CD4-positive, alpha-beta T cell treated with Interleukin-6 at 100 ng/mL for 8 hours (primary cell): Measurements from ENCODE around the gene C5orf58.

Source experiments
- DNase-seq: peaks from one replicate; pipeline ENCODE4 v3.0.0-alpha.2; 2020; ENCODE audit warnings: mixed read lengths, low spot score

C5orf58 gene

GRCh38 chr5:170232786-170233185 lies at the start of gene C5orf58:
Gene C5orf58, plus strand, starts transcription at chr5:170232985. Its CDS starts 1,992 bp downstream, at chr5:170234977.
- DNase-seq, result no peak

- peak; percentile 11 for DNase-seq
Measured at GRCh38 chr5:170183816-170184687, 48.7 kb upstream of the C5orf58 start.

GRCh38 chr5:170184737-170185136 lies 48.0 kb upstream of the C5orf58 start:
- DNase-seq, result no peak

GRCh38 chr5:170186156-170186555 lies 46.6 kb upstream of the C5orf58 start:
- DNase-seq, result no peak

- DNase-seq, result no peak
Measured at GRCh38 chr5:170186856-170187255, 45.9 kb upstream of the C5orf58 start.

- no peak for DNase-seq
Measured at GRCh38 chr5:170190436-170191134, 42.2 kb upstream of the C5orf58 start.

GRCh38 chr5:170192829-170193228 lies 40.0 kb upstream of the C5orf58 start:
- DNase-seq, result no peak

- DNase-seq, result no peak
Measured at GRCh38 chr5:170195961-170196360, 36.8 kb upstream of the C5orf58 start.

GRCh38 chr5:170200876-170201275 lies 31.9 kb upstream of the C5orf58 start:
- DNase-seq, result no peak

- no peak for DNase-seq
Measured at GRCh38 chr5:170201311-170201710, 31.5 kb upstream of the C5orf58 start.

- DNase-seq, result no peak
Measured at GRCh38 chr5:170202117-170202516, 30.7 kb upstream of the C5orf58 start.

GRCh38 chr5:170204202-170204601 lies 28.6 kb upstream of the C5orf58 start:
- DNase-seq, result no peak

GRCh38 chr5:170206216-170206615 lies 26.6 kb upstream of the C5orf58 start:
- no peak for DNase-seq

GRCh38 chr5:170206958-170207357 lies 25.8 kb upstream of the C5orf58 start:
- DNase-seq, result no peak

- no peak for DNase-seq
Measured at GRCh38 chr5:170211575-170212334, 21.0 kb upstream of the C5orf58 start.

- DNase-seq, result no peak
Measured at GRCh38 chr5:170216257-170216864, 16.4 kb upstream of the C5orf58 start.

- no peak for DNase-seq
Measured at GRCh38 chr5:170217831-170218230, 15.0 kb upstream of the C5orf58 start.

- DNase-seq, result no peak
Measured at GRCh38 chr5:170218726-170219125, 14.1 kb upstream of the C5orf58 start.

- no peak for DNase-seq
Measured at GRCh38 chr5:170219615-170220014, 13.2 kb upstream of the C5orf58 start.

- no peak for DNase-seq
Measured at GRCh38 chr5:170220191-170220590, 12.6 kb upstream of the C5orf58 start.

GRCh38 chr5:170221327-170221741 lies 11.5 kb upstream of the C5orf58 start:
- DNase-seq, result no peak

- DNase-seq, result no peak
Measured at GRCh38 chr5:170223360-170223759, 9.4 kb upstream of the C5orf58 start.
